ENCODE results near the gene RNF220.

Gene RNF220

GRCh38 chr1:44641126-44642102, 236.4 kb downstream of the RNF220 start:
- no peak for DNase-seq

GRCh38 chr1:44642255-44642654, 237.2 kb downstream of the RNF220 start:
- no peak for DNase-seq

DNA sequence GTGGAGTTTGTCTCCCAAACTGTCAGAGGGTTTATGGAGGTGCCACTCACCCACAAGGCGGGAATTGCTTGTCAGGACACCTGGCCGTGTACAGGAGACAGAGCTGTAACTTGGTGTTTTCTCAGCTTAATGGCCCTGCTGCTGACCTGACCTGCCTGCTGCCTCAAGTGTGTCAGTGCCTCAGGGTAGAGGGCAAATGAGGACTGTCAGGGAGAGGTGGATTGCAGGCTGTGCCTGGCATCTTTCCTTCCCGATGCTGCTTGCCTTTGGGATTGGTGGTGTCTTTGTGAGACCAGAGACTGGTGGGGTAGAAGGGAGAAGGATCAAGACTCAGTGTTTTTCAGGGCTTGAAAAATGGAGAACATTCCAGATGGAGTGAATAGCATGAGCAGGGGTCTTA, 237.9 kb downstream of the RNF220 start:
- DNase-seq: no peak

DNA sequence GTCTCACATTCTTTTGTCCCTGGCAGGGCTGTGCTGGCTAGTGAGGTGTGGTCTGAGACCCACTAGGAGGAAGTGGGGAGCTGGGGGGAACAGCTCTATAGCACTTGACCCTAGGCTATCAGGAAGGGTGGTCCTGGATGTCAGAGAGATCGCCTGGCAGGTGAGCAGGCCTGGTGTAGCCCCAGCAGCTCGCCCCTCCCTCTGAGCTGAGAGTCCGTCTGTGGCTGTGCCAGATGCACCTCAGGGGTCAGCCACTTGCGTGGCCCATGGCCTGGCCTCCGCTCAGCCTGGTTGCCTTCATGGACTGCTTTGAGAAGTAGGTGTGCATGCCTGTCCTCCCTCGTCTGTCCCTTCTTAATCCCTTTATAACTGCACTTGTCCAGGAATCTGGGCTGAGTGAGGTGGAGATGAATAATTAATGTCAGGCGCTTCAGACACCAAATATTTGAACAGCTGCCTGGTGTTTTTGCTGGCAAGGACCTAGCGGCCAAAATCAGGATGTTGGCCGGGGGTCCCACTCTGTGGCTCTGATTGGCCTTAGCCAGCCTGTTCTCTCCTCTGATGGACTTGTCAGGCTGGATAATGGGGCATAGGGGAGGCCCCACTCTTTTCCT, 238.8 kb downstream of the RNF220 start:
- DNase-seq: peak; percentile 84

GRCh38 chr1:44644806-44645205, 239.8 kb downstream of the RNF220 start:
- no peak for DNase-seq

- no peak for DNase-seq
Measured at GRCh38 chr1:44645476-44646244, 240.6 kb downstream of the RNF220 start.

DNA sequence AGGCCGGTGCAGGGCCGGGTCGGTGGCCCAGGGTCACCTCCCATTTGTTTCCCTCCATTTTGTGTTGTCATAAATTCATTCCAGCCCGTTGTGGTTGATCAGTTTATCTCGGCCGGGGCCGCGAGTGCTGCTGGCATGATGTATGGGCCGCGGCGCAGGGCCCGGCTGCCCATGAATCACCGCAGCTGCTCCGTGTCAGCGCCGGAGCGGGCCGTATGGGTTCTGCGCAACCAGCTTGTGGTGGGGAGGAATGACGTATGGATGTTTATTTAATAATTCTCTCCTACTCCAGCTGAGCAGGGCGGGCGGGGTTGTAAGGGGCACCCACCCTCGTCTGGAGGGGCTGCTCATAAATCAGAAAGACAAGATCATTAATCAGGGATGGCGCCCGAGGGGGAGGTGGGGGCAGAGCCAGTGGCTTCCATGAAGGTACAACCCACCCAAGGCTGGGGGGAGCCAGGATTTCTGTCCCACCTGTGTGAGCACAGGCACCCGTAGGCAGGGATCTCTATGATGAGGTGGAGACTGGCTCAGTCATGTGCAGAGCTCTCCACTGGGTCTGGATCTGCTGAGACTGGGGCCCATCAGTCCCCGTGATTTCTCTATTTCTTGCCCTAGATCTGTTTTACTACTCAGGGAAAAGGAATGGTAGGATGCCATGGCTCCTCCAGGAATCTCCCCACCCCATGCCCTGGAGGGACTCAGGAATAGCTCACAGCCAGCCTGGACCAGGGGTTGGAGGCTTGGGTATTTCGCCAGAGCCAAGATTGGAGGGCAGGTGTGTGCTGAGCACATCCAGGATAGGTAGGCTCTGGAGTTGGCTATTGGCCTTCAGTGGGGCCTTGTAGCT, 241.4 kb downstream of the RNF220 start:
- no peak for DNase-seq

- no peak for DNase-seq
Measured at GRCh38 chr1:44647896-44648295, 242.8 kb downstream of the RNF220 start.

GRCh38 chr1:44648529-44649250, 243.6 kb downstream of the RNF220 start:
- no peak for DNase-seq

- DNase-seq: no peak
Measured at GRCh38 chr1:44649788-44650158, 244.7 kb downstream of the RNF220 start.

DNA sequence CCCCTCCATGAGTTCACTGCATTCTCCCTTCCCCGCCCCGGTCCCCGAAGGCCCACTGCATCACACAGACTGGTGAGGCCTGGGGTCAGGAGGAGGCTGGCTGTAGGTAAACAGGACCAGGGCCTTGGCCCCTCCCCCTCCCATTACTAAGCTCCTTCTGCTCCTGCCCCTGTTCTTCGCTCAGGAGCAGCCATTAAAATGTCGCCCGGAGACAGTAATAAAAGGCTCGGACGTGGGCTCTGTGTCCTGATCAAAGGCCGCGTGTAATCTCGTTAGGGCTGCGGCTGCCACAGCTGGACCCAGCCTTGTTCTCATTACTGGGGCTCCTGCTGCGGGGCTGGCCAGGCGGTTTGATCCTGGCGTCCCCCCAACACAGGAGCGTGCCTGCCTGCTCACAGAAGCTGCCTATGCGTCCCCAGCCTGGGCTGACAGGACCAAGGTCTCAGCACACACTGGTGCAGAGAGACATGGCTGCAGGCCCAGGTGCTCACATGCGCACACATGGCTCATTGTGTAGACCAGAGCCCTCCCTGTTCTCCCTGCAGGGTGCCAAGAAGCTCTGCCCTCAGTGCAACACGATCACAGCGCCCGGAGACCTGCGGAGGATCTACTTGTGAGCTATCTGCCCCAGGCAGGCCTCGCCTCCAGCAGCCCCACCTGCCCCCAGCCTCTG, 245.2 kb downstream of the RNF220 start:
- DNase-seq: peak; percentile 82

DNA sequence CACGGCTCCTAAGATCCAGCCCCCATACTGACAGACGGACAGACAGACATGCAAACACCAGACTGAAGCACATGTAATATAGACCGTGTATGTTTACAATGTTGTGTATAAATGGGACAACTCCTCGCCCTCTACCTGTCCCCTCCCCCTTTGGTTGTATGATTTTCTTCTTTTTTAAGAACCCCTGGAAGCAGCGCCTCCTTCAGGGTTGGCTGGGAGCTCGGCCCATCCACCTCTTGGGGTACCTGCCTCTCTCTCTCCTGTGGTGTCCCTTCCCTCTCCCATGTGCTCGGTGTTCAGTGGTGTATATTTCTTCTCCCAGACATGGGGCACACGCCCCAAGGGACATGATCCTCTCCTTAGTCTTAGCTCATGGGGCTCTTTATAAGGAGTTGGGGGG, 246.0 kb downstream of the RNF220 start:
- no peak for DNase-seq

- DNase-seq: peak; percentile 68
Measured at GRCh38 chr1:44652445-44653106, 247.5 kb downstream of the RNF220 start.

DNA sequence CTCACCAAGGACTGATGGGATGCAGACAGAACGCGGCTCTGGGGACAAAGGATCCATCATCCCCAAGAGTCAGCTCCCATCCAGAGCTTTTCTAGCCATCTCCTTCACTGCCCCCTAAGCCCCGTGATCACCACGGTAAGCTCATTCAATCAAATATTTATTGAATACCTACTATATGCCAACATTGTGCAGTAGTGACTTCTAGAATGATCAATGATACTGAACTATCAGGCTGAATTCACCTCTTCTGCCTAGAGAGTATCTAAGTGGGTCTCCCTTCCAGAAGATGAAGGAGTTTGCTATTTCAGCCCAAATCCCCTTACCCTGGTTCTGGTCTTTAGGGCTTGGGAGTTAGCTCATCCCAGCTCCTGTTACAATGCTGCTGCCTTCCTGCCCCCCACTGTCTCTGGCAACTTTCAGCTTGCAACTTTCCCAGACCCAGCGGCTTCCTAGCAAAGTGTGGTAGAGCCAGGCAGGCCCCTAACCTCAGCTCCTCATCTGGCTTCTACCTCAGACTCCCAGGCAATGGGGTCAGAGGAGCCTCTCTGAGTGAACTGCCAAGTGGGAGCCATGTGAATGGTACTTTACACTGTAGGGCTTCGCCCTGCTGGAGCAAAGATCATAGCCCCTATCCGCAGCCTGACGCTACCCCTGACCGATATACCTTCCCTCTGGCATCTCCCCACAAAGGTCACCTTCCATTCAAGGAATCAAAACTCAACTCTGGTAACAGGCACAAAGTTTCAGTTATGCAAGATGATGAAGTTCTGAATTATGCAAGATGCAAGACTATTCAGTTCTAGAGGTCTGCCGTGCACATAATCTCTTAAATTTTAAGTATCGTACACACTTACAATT, 248.3 kb downstream of the RNF220 start:
- no peak for DNase-seq

DNA sequence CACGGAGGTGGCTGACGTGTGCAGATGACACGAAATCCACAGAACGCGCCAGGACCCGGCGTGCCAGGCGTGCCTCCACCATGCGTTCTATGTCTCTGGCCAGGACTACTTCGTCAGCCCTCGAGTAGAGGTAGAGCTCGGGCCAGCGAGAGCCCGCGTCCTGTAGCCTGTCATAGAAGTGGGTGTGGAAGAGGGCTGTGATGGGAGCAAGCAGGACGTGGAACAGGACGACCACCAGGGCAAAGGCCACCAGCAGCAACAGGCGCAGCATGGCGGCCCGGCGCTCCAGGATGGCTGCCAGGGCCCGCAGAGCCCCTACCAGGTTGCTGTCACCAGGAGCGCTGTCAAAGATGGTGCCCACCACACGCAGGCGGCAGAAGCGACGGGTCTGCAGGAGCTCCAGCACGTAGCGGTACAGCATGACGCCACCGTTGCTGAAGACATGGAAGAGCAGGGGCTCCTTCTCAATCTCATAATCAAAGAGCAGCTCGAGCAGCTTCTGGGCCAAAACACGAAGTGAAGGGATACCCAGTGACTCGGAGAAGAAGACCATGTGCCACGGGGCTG, 249.6 kb downstream of the RNF220 start:
- no peak for DNase-seq

- peak; percentile 33 for DNase-seq
Measured at GRCh38 chr1:44655609-44656008, 250.6 kb downstream of the RNF220 start.

GRCh38 chr1:44659566-44659965, 254.5 kb downstream of the RNF220 start:
- no peak for DNase-seq

DNA sequence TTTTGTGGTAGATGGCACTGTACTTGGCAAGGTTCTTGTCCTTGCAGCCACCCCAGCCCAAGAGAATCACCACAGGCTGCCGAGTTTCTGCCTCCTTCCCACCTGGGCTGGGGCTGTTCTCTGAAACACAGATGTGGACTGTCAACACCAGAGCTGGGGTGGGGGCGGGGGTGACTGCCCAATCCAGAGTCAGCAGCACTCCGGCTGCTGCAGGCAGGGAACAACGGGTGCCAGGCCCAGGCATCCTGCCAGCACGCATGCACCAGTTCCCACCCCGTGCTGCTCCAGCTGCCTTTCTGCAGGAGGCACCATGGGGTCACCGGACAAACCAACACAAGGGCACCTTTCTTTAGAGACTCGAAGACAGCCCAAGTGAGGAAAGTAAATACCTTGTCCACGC, 255.1 kb downstream of the RNF220 start:
- peak; percentile 79 for DNase-seq
